GM18867 (cell line): ENCODE results near the gene NTRK2.
A peak's percentile ranks its signal among the peaks of the same experiment; 100 is the strongest.

Source experiments
- ATAC-seq: cut with Tn5 transposase; IDR thresholded peaks from one replicate; pipeline ENCODE4 v1.9.1; 2021; ENCODE audit warnings: mild to moderate bottlenecking, moderate library complexity; ENCODE audit not compliant: unreplicated experiment

NTRK2 gene

GRCh38 chr9:84926793-84927192 is 257.3 kb downstream of the NTRK2 start:
- no peak for ATAC-seq

- no peak for ATAC-seq
Measured at GRCh38 chr9:84928419-84928818, 258.9 kb downstream of the NTRK2 start.

- ATAC-seq, result no peak
Measured at GRCh38 chr9:84929068-84929467, 259.5 kb downstream of the NTRK2 start.

- no peak for ATAC-seq
Measured at GRCh38 chr9:84932915-84933527, 263.5 kb downstream of the NTRK2 start.

- no peak for ATAC-seq
Measured at GRCh38 chr9:84935528-84936117, 266.1 kb downstream of the NTRK2 start.

GRCh38 chr9:84937180-84937579 is 267.7 kb downstream of the NTRK2 start:
- ATAC-seq, result no peak

GRCh38 chr9:84937581-84937980 is 268.1 kb downstream of the NTRK2 start:
- ATAC-seq, result no peak

- no peak for ATAC-seq
Measured at GRCh38 chr9:84939774-84940173, 270.2 kb downstream of the NTRK2 start.

- ATAC-seq, result no peak
Measured at GRCh38 chr9:84940294-84940693, 270.8 kb downstream of the NTRK2 start.

- ATAC-seq, result no peak
Measured at GRCh38 chr9:84941792-84942191, 272.3 kb downstream of the NTRK2 start.

GRCh38 chr9:84943482-84944050 is 274.0 kb downstream of the NTRK2 start:
- ATAC-seq, result no peak

- ATAC-seq, result no peak
Measured at GRCh38 chr9:84945878-84946538, 276.5 kb downstream of the NTRK2 start.

- no peak for ATAC-seq
Measured at GRCh38 chr9:84947412-84947972, 278.0 kb downstream of the NTRK2 start.

GRCh38 chr9:84949258-84949657 is 279.7 kb downstream of the NTRK2 start:
- no peak for ATAC-seq

GRCh38 chr9:84949971-84950370 is 280.4 kb downstream of the NTRK2 start:
- ATAC-seq, result no peak

GRCh38 chr9:84950879-84951811 is 281.6 kb downstream of the NTRK2 start:
- ATAC-seq, result no peak

- ATAC-seq, result no peak
Measured at GRCh38 chr9:84953252-84953773, 283.8 kb downstream of the NTRK2 start.

- ATAC-seq, result peak; percentile 92
Measured at GRCh38 chr9:84953797-84954705, 284.5 kb downstream of the NTRK2 start.

- no peak for ATAC-seq
Measured at GRCh38 chr9:84955155-84955554, 285.6 kb downstream of the NTRK2 start.
